H1 (cell line): Measurements from ENCODE around the gene MAPKAP1. TPM values are rescaled to one million over a fixed set of nuclear protein-coding genes. Genes with fewer than 3 reads are reported as not detected.

Experiments used
- CTCF ChIA-PET: fragments of 300-600 bp; sonication (Branson Sonifier 250); formaldehyde crosslinking; loops from one replicate; lab custom pipeline; 2021; ENCODE audit not compliant: partially characterized antibody; lab: Charles Lee
- POLR2A ChIA-PET: fragments of 300-600 bp; sonication (Branson Sonifier 250); formaldehyde crosslinking; loops from one replicate; lab custom pipeline; 2021; ENCODE audit warnings: inconsistent platforms; ENCODE audit not compliant: partially characterized antibody; lab: Charles Lee
- DNase-seq, 2 experiments: peaks; one replicate each; pipeline versions ENCODE4 v3.0.0 to v3.0.0-alpha.2; 2010 to 2022; ENCODE audit warnings: low spot score in 2 of 2, low read depth in 1 of 2, mixed read lengths in 1 of 2
- FAIRE-seq: peaks from 2 replicates; lab custom pipeline; 2011; peaks lifted over from hg19 to GRCh38; lab: Jason Lieb, UNC
- H2AFZ ChIP-seq: 2 replicates; pipeline ENCODE4 v1.8.1; 2012; ENCODE audit warnings: low read length, inconsistent platforms
- H2AK5ac ChIP-seq: 2 replicates; pipeline ENCODE4 v1.6.1; 2013; ENCODE audit warnings: low read depth, low read length
- H2BK120ac ChIP-seq: replicated peaks from 2 replicates; pipeline ENCODE3; 2013; ENCODE audit warnings: low read depth, low read length, inconsistent platforms
- H2BK12ac ChIP-seq: 2 replicates; pipeline ENCODE4 v1.6.1; 2013; ENCODE audit warnings: low read depth, low read length
- H2BK15ac ChIP-seq: 2 replicates; pipeline ENCODE4 v1.6.1; 2013; ENCODE audit warnings: low read length
- H2BK20ac ChIP-seq: 2 replicates; pipeline ENCODE4 v1.6.1; 2013; ENCODE audit warnings: low read length
- H2BK5ac ChIP-seq: 2 replicates; pipeline ENCODE4 v1.6.1; 2013; ENCODE audit warnings: low read depth, low read length
- H3K14ac ChIP-seq: 2 replicates; pipeline ENCODE4 v1.6.1; 2013; ENCODE audit warnings: inconsistent platforms; ENCODE audit not compliant: insufficient read length
- H3K18ac ChIP-seq: 2 replicates; pipeline ENCODE4 v1.6.1; 2013; ENCODE audit warnings: low read length; ENCODE audit errors: extremely low read depth
- H3K23ac ChIP-seq: 2 replicates; pipeline ENCODE4 v1.6.1; 2013; ENCODE audit warnings: inconsistent platforms; ENCODE audit not compliant: insufficient read length
- H3K23me2 ChIP-seq: 2 replicates; pipeline ENCODE4 v1.6.1; 2013; ENCODE audit warnings: low read depth, low read length
- H3K27ac ChIP-seq: 2 replicates; pipeline ENCODE4 v1.6.1; 2011; ENCODE audit warnings: low read depth, low read length, inconsistent platforms
- H3K27me3 ChIP-seq, 4 experiments: replicated peaks in 1 of 4; 1 replicate in 1 of 4; 2 replicates in 3 of 4; pipeline versions ENCODE4 v1.6.1 to v1.8.1; 2011 to 2013; ENCODE audit warnings: low read length in 3 of 4, mild to moderate bottlenecking in 3 of 4, inconsistent platforms in 2 of 4, mixed read lengths in 2 of 4, moderate library complexity in 1 of 4; ENCODE audit not compliant: control insufficient read depth in 3 of 4, insufficient read depth in 3 of 4; ENCODE audit errors: extremely low read depth in 1 of 4
- H3K36me3 ChIP-seq, 4 experiments: 2 replicates each; pipeline versions ENCODE4 v1.6.1 to v1.8.1; 2011 to 2013; ENCODE audit warnings: mild to moderate bottlenecking in 4 of 4, low read length in 3 of 4, moderate library complexity in 2 of 4, control low read depth in 1 of 4, inconsistent platforms in 1 of 4; ENCODE audit not compliant: insufficient read depth in 4 of 4, control insufficient read depth in 2 of 4
- H3K4ac ChIP-seq: replicated peaks from 2 replicates; pipeline ENCODE3; 2013; ENCODE audit warnings: low read length, low read depth, mixed read lengths, inconsistent platforms; ENCODE audit not compliant: insufficient read length
- H3K4me1 ChIP-seq, 4 experiments: replicated peaks in 1 of 4; 1 replicate in 1 of 4; 2 replicates in 3 of 4; pipeline versions ENCODE4 v1.6.1 to v1.8.1; 2011 to 2013; ENCODE audit warnings: low read length in 3 of 4, inconsistent platforms in 2 of 4, mixed read lengths in 1 of 4; ENCODE audit not compliant: insufficient read depth in 4 of 4, control insufficient read depth in 3 of 4
- H3K4me2 ChIP-seq, 2 experiments: 2 replicates each; pipeline versions ENCODE4 v1.6.1 to v1.8.1; 2011 to 2013; ENCODE audit warnings: low read depth in 2 of 2, low read length in 2 of 2, control low read depth in 1 of 2, inconsistent platforms in 1 of 2, mild to moderate bottlenecking in 1 of 2; ENCODE audit not compliant: insufficient read depth in 1 of 2
- H3K4me3 ChIP-seq, 4 experiments: fragments of 200-600, 300-600 bp in 1 of 4; sonication (generic), shearing (Covaris generic), sonication (Bioruptor Twin) in 1 of 4; 2 replicates each; pipeline versions ENCODE4 v1.5.1 to v1.8.1; 2011 to 2016; ENCODE audit warnings: low read length in 4 of 4, low read depth in 3 of 4, control low read depth in 2 of 4, inconsistent platforms in 2 of 4, mild to moderate bottlenecking in 2 of 4, mixed read lengths in 1 of 4, moderate library complexity in 1 of 4; ENCODE audit not compliant: insufficient read depth in 2 of 4; ENCODE audit errors: extremely low read depth in 1 of 4
- H3K56ac ChIP-seq: replicated peaks from 2 replicates; pipeline ENCODE3; 2013; ENCODE audit warnings: low read depth, mild to moderate bottlenecking, mixed read lengths, low read length, inconsistent platforms; ENCODE audit not compliant: insufficient read length
- H3K79me1 ChIP-seq: 2 replicates; pipeline ENCODE4 v1.6.1; 2013; ENCODE audit warnings: low read depth, low read length, control low read depth
- H3K79me2 ChIP-seq, 2 experiments: 2 replicates each; pipeline versions ENCODE4 v1.6.1 to v1.8.1; 2012 to 2013; ENCODE audit warnings: low read length in 2 of 2, mild to moderate bottlenecking in 2 of 2, inconsistent platforms in 1 of 2; ENCODE audit not compliant: insufficient read depth in 2 of 2, control insufficient read depth in 1 of 2
- H3K9ac ChIP-seq, 4 experiments: replicated peaks in 1 of 4; 1 replicate in 1 of 4; 2 replicates in 3 of 4; pipeline versions ENCODE4 v1.6.1 to v1.8.1; 2011 to 2013; ENCODE audit warnings: low read depth in 3 of 4, low read length in 3 of 4, control low read depth in 2 of 4, mild to moderate bottlenecking in 2 of 4, moderate library complexity in 2 of 4, inconsistent platforms in 1 of 4; ENCODE audit errors: extremely low read depth in 1 of 4
- H3K9me3 ChIP-seq, 2 experiments: 2 replicates each; pipeline versions ENCODE4 v1.6.1 to v1.8.1; 2012 to 2013; ENCODE audit warnings: mild to moderate bottlenecking in 2 of 2, moderate library complexity in 2 of 2, control low read depth in 1 of 2, inconsistent platforms in 1 of 2, low read depth in 1 of 2, low read length in 1 of 2, mixed read lengths in 1 of 2; ENCODE audit not compliant: insufficient read depth in 2 of 2
- H4K20me1 ChIP-seq, 2 experiments: replicated peaks in 1 of 2; 2 replicates each; pipeline versions ENCODE3 to v1.8.1; 2011 to 2013; ENCODE audit warnings: inconsistent platforms in 2 of 2, low read length in 2 of 2, mild to moderate bottlenecking in 1 of 2; ENCODE audit not compliant: insufficient read depth in 2 of 2, control insufficient read depth in 1 of 2
- H4K5ac ChIP-seq: 2 replicates; pipeline ENCODE4 v1.6.1; 2013; ENCODE audit warnings: low read length, low read depth, mixed read lengths, inconsistent platforms; ENCODE audit not compliant: insufficient read length
- H4K8ac ChIP-seq: 2 replicates; pipeline ENCODE4 v1.8.0; 2013; ENCODE audit warnings: mild to moderate bottlenecking, moderate library complexity, low read length, inconsistent platforms; ENCODE audit not compliant: insufficient read depth; ENCODE audit errors: extremely low read depth
- H4K91ac ChIP-seq: replicated peaks from 2 replicates; pipeline ENCODE3; 2013; ENCODE audit warnings: low read length, mixed read lengths, inconsistent platforms; ENCODE audit not compliant: insufficient read length
- BACH1 ChIP-seq: IDR thresholded peaks from 2 replicates; pipeline ENCODE4 v1.6.1; 2012; ENCODE audit warnings: low read length, improper control_type of control experiment
- CBX8 ChIP-seq: fragments of 300-800, 300-1000 bp; sonication (generic); IDR thresholded peaks from 2 replicates; pipeline ENCODE4 v1.7.1; 2016; ENCODE audit warnings: low read depth, low read length, borderline replicate concordance
- EP300 ChIP-seq, 2 experiments: IDR thresholded peaks; 1 replicate in 1 of 2; 2 replicates in 1 of 2; pipeline ENCODE4 v1.6.1; 2011 to 2012; ENCODE audit warnings: low read depth in 2 of 2, low read length in 2 of 2, mild to moderate bottlenecking in 2 of 2, borderline replicate concordance in 1 of 2, inconsistent platforms in 1 of 2, moderate library complexity in 1 of 2
- EZH2 ChIP-seq: fragments of 200-600 bp; sonication (generic); IDR thresholded peaks from 2 replicates; pipeline ENCODE4 v1.7.1; 2012; ENCODE audit warnings: low read depth, mild to moderate bottlenecking, moderate library complexity, low read length, inconsistent platforms; ENCODE audit not compliant: severe bottlenecking
- GABPA ChIP-seq: IDR thresholded peaks from 2 replicates; pipeline ENCODE4 v1.6.1; 2011; ENCODE audit warnings: mild to moderate bottlenecking, low read length, moderate library complexity, borderline replicate concordance; ENCODE audit not compliant: insufficient read depth
- RXRA ChIP-seq: IDR thresholded peaks from 2 replicates; pipeline ENCODE4 v1.6.1; 2011; ENCODE audit warnings: low read depth, mild to moderate bottlenecking, low read length, moderate library complexity; ENCODE audit not compliant: insufficient read depth
- TBP ChIP-seq: IDR thresholded peaks from 2 replicates; pipeline ENCODE4 v1.6.1; 2011; ENCODE audit warnings: low read depth, low read length, improper control_type of control experiment
- TEAD4 ChIP-seq: IDR thresholded peaks from 2 replicates; pipeline ENCODE4 v1.6.1; 2012; ENCODE audit warnings: low read depth, low read length, inconsistent platforms, mixed read lengths
- WGBS, 2 experiments: shearing (Covaris generic) in 1 of 2; methylation state at CpG; one replicate each; pipeline versions ENCODE4 v1.1.6 to v1.1.7; 2013 to 2015; ENCODE audit warnings: low lambda C conversion rate in 2 of 2, mixed read lengths in 2 of 2, inconsistent platforms in 1 of 2, low coverage in 1 of 2, missing lambda C conversion rate in 1 of 2; ENCODE audit not compliant: insufficient replicate concordance in 2 of 2, insufficient coverage in 1 of 2, insufficient read length in 1 of 2; ENCODE audit errors: extremely low coverage in 1 of 2, missing lambda C conversion rate in 1 of 2; 5-methylcytosine and 5-hydroxymethylcytosine counted together
- polyA plus RNA-seq, 7 experiments: library from polyadenylated mRNA; depleted of rRNA in 3 of 7; stranded (reverse) in 5 of 7; unstranded in 2 of 7; fragments of >200 nt in 5 of 7; fragments of 200-250 nt in 2 of 7; gene quantifications; 1 replicate in 5 of 7; 2 replicates in 1 of 7; 4 replicates in 1 of 7; pipeline versions ENCODE4 v1.2.1 to v1.2.3, GENCODE V29; 2011 to 2013; ENCODE audit warnings: missing spikeins in 2 of 7, mixed read lengths in 2 of 7
- total RNA-seq: library from RNA; stranded (reverse); fragmentation: NEBNext Ultra II Directional; extraction: Animal tissue kit (Norgen Biotek cat#: 25700); gene quantifications from 2 replicates; pipeline ENCODE4 v1.2.1, GENCODE V29; 2021
- TF ChIP-seq, protein P1 (sequence below): IDR thresholded peaks from 2 replicates; pipeline ENCODE4 v1.6.1; 2012; ENCODE audit warnings: low read length, inconsistent platforms
- TF ChIP-seq, protein P2 (sequence below): IDR thresholded peaks from 2 replicates; pipeline ENCODE4 v1.6.1; 2012; ENCODE audit warnings: inconsistent platforms

Gene MAPKAP1
- total and polyA plus RNA-seq, 2 of the 8 experiments (the other 6 are each of a cell fraction or from before 2014, with no cell fraction given), result 79.2 to 140 TPM

DNA sequence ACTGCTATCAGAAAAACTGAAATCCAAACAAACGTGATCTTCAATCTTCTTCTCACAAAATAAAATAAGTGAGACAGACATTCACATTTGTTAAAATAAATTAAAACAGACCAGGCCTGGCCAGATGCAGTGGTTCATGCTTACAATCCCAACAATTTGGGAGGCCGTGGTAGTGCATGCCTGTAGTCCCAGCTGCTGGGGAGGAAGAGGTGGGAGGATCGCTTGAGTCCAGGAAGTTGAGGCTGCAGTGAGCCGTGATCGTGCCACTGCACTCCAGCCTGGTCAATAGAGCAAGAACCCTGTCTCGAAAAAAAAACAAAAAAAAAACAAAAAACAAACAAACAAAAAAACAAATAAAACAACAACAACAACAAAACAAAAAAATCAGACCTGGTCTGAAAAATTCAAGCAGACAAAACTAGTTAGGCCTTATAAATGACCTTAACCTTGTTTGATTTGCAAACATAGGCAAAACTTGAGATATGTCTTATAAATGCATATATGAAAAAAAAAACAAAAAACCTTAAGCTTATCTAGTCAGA, 10.8 kb downstream of the MAPKAP1 start:
- Histone ChIP-seq H2BK120ac (no peak overlapping the region), H3K23me2 (no peaks in the 10 kb centered on the region), H2BK12ac (no peak overlapping the region), H3K18ac (no peak overlapping the region), H3K9me3 (no peaks in the 10 kb centered on the region), H3K27me3 (peaks cover 0 to 2% (median 0%) of the 10 kb centered on the region in 4 experiments; a peak in 1 of 7 replicates), H2AK5ac (peak overlapping the region; percentile 99; the same call in 1 of the 2 replicates), H2AFZ (no peak overlapping the region), H3K14ac (no peak overlapping the region), H4K5ac (no peak overlapping the region), H3K23ac (no peak overlapping the region), H2BK15ac (no peak overlapping the region), H3K36me3 (no peaks in the 10 kb centered on the region), H3K4me2 (no peak overlapping the region), H3K79me1 (peaks cover 3% of the 10 kb centered on the region; the same call in 1 of the 2 replicates), H3K4ac (no peak overlapping the region), H2BK20ac (no peak overlapping the region), H3K4me3 (no peak overlapping the region), H3K4me1 (peaks cover 0 to 10% (median 6%) of the 10 kb centered on the region in 4 experiments; a peak in 6 of 7 replicates), H3K56ac (no peak overlapping the region), H2BK5ac (no peak overlapping the region; the same call in 1 of the 2 replicates), H4K20me1 (no peaks in the 10 kb centered on the region), H3K27ac (no peak overlapping the region), H4K91ac (no peak overlapping the region), H4K8ac (no peak overlapping the region), H3K9ac (no peak overlapping the region), H3K79me2 (peaks cover 6 to 75% of the 10 kb centered on the region in 2 experiments)
- WGBS, 2 experiments, result 84% methylated on average over 6 of the region's 6 CpGs; no CpG with 5 or more reads in 1 of the 2 experiments
- DNase-seq (peak in 1 of 2 experiments; percentile 27), FAIRE-seq (no peak)
- POLR2A ChIA-PET, result interaction anchor here (2.2 kb wide), 1 partner anchor 10 kb away, joined by 10 read pairs; the partner anchor contains the start of gene MAPKAP1
- CTCF ChIA-PET, result no interaction called here
- TF ChIP-seq EP300 (IDR thresholded peaks at IDR 0.05; ENCODE audit: borderline replicate concordance in 1 of 2, low read depth in 2 of 2, low read length in 2 of 2), result no peak
- TF ChIP-seq, protein P1, sequence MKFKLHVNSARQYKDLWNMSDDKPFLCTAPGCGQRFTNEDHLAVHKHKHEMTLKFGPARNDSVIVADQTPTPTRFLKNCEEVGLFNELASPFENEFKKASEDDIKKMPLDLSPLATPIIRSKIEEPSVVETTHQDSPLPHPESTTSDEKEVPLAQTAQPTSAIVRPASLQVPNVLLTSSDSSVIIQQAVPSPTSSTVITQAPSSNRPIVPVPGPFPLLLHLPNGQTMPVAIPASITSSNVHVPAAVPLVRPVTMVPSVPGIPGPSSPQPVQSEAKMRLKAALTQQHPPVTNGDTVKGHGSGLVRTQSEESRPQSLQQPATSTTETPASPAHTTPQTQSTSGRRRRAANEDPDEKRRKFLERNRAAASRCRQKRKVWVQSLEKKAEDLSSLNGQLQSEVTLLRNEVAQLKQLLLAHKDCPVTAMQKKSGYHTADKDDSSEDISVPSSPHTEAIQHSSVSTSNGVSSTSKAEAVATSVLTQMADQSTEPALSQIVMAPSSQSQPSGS, result no peak
- no peak for TF ChIP-seq CBX8
- TF ChIP-seq, protein P2, sequence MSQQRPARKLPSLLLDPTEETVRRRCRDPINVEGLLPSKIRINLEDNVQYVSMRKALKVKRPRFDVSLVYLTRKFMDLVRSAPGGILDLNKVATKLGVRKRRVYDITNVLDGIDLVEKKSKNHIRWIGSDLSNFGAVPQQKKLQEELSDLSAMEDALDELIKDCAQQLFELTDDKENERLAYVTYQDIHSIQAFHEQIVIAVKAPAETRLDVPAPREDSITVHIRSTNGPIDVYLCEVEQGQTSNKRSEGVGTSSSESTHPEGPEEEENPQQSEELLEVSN, result no peak
- TF ChIP-seq RXRA, result no peak
- TF ChIP-seq TEAD4, result no peak
- TF ChIP-seq BACH1, result no peak
- no peak for TF ChIP-seq EZH2
- TF ChIP-seq GABPA, result no peak
- no peak for TF ChIP-seq TBP
